Astrocyte of the spinal cord (primary cell): Measurements from ENCODE around the gene EHMT1.

Experiments
- DNase-seq: peaks from one replicate; pipeline ENCODE4 v3.0.0; 2011; ENCODE audit warnings: low read depth, low spot score
- H3K4me3 ChIP-seq: 2 replicates; pipeline ENCODE4 v1.5.1; 2011; ENCODE audit warnings: low read depth, mild to moderate bottlenecking, low read length, moderate library complexity
- in situ Hi-C: cut with HindIII; loops from 2 replicates; pipeline ENCODE4 v1.10.0; 2017; ENCODE audit warnings: low sequenced_read_pairs
- TF ChIP-seq, protein P1 (sequence below): IDR thresholded peaks from 2 replicates; pipeline ENCODE4 v1.5.1; 2012; ENCODE audit warnings: low read depth, mild to moderate bottlenecking, low read length, inconsistent platforms

The EHMT1 gene

DNA sequence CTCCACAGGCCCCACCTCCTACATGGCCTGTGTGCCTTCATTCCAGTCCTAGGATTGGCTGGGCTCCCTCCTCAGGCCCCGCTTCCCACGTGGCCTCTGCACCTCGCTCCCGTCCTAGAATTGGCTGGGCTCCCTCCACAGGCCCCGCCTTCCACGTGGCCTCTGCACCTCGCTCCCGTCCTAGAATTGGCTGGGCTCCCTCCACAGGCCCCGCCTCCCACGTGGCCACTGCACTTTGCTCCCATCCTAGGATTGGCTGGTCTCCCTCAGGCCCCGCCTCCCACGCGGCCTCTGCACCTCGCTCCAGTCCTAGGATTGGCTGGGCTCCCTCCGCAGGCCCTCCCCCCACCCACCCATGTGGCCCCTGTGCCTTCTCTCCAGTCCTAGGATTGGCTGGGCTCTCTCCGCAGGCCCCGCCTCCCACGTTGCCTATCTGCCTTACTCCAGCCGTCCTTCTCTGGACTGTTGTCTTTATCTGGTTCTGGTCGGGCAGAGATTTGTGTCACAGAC, 213.4 kb downstream of the EHMT1 start:
- in situ Hi-C loops: no loop called here
- no peak for DNase-seq
- no peak overlapping the region for H3K4me3 ChIP-seq
- TF ChIP-seq, protein P1, sequence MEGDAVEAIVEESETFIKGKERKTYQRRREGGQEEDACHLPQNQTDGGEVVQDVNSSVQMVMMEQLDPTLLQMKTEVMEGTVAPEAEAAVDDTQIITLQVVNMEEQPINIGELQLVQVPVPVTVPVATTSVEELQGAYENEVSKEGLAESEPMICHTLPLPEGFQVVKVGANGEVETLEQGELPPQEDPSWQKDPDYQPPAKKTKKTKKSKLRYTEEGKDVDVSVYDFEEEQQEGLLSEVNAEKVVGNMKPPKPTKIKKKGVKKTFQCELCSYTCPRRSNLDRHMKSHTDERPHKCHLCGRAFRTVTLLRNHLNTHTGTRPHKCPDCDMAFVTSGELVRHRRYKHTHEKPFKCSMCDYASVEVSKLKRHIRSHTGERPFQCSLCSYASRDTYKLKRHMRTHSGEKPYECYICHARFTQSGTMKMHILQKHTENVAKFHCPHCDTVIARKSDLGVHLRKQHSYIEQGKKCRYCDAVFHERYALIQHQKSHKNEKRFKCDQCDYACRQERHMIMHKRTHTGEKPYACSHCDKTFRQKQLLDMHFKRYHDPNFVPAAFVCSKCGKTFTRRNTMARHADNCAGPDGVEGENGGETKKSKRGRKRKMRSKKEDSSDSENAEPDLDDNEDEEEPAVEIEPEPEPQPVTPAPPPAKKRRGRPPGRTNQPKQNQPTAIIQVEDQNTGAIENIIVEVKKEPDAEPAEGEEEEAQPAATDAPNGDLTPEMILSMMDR: no peak

DNA sequence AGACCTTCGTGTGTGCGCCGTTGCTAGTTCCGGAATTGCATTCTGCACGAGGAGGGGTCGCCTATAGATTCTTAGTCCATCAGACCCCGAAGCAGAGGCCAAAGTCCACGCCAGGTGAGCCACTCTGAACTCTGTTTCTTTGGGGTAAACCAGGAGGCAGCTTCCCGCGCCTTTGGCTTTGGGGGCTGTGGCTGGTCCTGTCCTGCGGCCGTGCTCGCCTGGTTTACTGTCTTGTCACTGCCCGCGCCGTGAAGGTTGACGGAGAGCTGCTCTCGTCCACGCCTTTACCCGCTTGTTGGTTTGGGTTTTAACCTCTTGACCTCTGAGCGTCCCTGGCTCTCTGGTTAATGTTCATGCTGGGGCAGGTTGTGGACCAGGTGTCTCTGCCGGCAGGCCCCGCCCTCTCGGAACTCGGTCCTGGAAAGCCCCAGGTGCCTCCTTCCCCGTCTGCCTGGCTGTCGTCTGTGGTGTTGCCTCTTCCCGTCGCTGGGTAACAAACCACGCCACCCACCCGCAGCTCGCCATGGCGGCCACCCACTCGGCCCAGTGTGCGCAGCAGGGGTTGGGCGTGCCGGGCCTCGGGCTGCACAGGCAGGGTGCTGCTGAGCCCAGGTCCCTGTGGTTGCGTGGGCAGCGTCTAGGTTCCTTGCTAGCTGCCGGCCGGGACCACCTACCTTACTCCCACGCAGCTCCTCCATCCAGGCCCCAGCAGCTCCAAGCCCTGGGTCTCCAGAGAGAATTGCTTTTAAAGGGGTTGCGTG, 214.2 kb downstream of the EHMT1 start:
- DNase-seq: no peak
- in situ Hi-C loops: no loop called here
- TF ChIP-seq, protein P1: no peak
- H3K4me3 ChIP-seq: no peak overlapping the region

DNA sequence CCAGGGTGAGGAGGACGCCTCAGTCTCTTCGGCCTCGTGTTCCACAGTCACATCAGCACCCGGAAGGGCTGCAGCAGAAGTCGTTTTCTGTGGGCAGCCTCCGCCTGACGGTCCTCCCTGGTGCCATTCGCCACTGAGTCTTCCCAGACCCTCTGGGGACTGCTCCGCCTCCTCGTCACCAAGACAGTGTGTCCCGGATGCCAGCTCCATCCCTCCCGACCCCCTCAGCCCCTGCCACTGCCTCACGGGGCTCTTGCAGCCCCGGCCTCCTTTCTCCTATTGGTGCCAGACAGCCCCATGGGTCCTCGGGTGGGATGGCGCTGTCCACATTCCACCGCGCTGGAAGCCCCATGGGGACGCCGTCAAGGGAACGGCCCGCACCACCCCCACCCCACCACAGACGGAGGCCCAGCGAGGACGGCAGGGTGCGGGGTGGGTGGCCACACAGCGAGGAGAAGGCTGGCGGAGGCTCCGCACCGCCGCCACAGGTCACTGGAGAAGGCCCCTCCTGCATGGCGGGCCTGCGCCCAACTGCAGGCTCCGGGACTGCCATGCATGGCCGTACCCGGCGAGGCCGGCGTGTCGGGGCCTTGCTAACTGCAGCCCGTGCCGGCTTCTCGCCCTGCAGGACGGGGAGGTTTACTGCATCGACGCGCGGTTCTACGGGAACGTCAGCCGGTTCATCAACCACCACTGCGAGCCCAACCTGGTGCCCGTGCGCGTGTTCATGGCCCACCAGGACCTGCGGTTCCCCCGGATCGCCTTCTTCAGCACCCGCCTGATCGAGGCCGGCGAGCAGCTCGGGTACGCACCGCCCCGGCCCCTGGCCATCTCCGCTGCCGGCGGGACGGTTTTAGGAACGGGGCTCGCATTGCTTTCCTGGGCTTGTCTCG, 215.2 kb downstream of the EHMT1 start:
- H3K4me3 ChIP-seq: no peak overlapping the region
- no peak for DNase-seq
- in situ Hi-C loops: no loop called here
- TF ChIP-seq, protein P1: no peak

DNA sequence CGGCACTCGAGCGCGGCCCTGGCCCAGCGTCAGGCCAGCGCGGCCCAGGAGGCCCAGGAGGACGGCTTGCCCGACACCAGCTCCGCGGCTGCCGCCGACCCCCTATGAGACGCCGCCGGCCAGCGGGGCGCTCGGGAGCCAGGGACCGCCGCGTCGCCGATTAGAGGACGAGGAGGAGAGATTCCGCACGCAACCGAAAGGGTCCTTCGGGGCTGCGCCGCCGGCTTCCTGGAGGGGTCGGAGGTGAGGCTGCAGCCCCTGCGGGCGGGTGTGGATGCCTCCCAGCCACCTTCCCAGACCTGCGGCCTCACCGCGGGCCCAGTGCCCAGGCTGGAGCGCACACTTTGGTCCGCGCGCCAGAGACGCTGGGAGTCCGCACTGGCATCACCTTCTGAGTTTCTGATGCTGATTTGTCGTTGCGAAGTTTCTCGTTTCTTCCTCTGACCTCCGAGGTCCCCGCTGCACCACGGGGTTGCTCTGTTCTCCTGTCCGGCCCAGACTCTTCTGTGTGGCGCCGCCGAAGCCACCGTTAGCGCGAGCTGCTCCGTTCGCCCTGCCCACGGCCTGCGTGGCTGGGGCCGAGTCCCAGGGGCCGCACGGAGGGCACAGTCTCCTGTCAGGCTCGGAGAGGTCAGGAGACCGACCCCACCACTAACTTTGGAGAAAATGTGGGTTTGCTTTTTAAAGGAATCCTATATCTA, 216.2 kb downstream of the EHMT1 start:
- H3K4me3 ChIP-seq: no peak overlapping the region
- in situ Hi-C loops: no loop called here
- TF ChIP-seq, protein P1: no peak
- DNase-seq: no peak

DNA sequence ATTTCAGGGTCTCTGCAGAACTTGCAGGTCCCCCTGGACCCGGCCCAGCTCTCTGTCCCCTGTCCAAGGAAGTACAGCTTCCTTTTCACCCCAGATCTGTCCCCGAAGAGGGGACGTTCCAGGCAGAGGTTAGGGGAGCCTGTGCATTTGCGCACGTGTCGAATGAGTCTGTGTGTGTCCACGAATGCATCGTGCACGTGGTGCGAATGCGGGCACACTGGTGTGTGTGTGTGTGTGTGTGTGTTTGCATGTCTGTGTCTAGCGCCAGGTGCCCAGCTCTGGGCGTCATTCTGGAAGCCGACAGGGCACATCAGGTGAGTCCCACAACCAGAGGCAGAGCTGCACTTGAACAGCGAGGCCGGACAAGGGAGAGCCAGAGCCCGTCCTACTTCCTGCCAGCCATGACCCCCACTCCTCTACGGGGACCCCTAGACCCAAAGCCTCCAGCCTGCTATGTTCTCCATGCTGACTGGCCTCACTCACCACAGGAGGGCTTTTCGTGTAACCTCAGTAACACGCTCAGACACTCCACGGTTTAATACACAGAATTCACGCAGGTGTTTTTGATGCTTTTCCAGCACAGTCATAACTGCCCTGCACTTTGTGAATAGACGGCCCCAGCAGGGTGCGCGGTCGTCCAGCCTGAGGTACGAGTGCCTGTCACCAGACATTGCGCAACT, 217.5 kb downstream of the EHMT1 start:
- DNase-seq: no peak
- H3K4me3 ChIP-seq: no peak overlapping the region
- TF ChIP-seq, protein P1: no peak
- in situ Hi-C loops: no loop called here

DNA sequence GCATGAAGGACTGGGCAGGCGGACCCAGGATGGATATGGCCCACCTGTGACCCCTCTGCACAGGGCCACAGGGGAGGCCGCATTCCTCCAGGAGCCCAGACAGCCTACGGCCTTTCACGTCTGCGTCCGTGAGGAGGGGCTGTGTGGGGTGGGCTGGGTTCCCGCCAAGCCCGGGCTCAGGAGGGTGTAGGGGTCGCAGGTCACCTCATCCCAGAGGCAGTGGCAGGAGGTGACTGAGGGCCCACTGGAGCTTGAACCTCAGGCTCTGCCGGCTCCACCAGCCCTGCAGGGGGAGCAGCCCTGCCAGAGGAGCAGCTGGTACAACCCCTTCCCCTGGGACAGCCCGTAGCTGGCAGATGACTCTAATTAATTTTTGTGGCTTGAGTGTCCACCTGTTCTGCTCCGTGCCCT, 218.0 kb downstream of the EHMT1 start:
- no peak for DNase-seq
- TF ChIP-seq, protein P1: no peak
- H3K4me3 ChIP-seq: no peak overlapping the region
- in situ Hi-C loops: no loop called here
